NCI-H1930 (cell line): ENCODE measurements around the gene PLAA.

Experiments
- DNase-seq, 2 experiments: peaks; one replicate each; lab custom pipeline; 2025; lab: John Stamatoyannopoulos, UW

Gene PLAA

DNA sequence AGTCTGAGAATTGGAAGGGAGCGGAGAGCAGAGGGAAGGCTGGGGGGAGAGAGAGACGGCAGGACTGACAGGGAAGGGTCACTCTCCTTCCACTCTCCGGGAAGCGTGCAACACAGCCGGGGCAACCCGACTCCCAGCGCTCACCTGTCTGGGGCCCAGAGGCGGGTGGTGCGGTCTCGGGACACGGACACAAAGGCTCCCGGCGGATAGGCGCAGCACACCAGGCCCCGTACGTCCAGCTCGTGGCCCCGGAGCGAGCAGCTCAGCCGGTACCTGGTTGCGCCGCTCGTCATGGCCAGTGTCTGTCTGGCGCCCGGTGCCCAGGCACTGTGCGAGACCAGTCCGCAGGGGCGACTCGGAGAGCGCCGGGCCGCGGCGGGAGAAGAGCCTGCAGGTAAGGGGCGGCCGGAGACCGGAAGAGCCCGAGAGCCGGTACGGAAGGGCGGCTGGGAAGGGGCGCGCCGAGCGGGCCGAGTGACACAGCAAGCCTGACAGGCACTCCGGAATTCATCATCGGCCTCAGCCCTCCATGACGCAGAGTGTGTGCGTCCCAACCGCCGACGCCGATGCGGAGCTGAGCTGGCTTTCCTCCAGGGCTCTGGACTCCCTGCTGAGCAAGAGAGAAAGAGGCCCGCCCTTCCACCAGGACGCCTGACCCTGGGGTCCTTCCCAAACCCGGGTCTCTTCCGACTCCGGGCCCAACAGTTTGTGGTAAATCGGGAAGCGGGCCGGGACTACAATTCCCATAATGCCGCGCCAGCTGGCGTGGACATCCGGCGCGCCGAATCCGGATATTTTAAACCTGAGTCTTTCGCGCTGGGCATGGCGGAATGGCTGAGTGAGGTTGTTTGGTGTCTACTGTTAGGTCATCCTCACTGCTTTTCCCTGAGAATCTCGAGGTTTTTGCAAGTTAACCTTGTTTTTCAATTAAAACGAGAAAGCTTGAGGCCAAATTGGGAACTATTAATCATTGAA is at the start of gene PLAA:
Gene PLAA, minus strand, starts transcription at position 490 of the 975 bp plus-strand sequence. Its CDS starts 197 bp downstream, at position 293.
- DNase-seq = peak; percentile 92 to 94

DNA sequence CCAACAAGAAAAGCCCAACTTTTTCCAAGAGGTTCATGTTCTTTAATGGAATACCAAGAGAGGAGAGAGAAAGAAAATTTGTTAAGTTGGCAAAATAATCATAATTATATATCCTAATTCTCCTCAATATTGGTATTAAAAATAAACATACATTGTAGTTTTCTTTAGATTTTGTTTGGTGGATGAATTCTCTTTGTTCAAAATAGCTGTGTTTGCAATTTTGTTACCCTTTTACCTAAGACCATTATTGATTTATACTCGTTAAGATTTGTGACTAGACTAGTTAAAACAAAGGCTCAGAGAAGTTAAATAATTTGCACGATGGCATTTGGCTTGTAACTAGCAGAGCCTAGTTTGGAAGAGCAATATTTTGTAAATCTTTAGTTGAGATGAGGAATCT is 48.8 kb upstream of the PLAA start:
- no peak for DNase-seq

DNA sequence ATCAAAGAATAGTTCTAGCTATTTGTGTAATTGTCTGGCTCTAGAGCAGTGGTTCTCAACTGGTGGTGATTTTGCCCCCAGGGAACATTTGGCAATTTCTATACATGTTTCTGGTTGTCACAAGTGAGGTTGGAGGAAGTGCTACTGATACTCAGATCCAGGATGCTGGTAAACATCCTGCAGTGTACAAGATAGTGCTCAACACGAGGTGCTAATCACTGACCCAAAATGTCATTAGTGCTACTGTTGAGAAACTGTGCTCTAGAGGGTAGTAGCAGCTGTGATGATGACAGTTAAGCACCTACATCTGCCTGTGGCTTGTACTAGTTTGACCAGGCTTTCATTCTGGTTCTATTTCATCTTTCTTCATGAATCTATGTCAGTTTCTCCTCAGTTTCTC is 36.3 kb upstream of the PLAA start:
- no peak for DNase-seq

DNA sequence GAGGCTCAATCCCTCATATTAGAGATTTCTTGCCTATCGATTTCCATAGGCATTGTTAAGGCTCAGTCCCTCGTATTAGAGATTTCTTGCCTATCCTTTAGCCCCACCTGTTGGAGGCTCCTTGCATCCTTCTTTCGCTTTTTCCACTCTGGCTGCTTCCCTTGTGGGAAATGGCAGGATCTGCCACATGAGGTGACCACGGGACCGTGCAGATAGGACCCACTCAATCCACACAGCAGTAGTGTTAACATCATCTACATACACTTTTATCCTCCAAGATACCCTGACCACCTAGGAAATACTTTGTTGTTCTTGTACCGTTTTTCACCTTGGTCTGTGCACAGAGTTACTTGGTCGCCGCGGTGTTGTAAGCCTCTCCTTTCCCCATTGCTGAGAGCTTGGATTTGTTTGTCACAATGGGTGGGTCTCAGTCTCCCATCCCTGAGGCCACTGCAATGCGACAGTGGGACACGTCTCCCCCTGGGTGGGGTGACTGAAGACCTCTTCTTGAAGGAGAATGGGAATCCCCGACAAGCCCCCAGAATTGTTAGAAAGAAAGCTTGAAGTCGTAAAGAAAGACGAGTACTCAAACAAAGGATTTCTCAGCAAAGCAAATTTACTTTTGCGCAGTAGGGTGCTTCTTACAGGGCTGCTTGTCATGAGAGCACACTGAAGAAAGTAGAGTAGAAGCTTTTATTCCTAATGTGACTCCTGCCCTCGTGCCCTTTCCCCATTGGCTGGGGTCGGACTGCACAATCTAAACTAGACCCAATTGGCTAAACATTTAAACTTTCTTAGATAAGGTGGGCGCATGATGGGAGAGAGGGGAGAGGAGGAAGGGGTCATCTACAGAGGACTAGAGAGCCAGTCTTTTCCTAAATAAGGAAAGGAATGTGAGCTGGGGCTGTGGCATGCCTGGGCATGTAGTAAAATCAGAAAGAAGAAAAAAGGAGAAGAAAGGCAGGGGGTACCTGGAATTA is 29.0 kb upstream of the PLAA start:
- DNase-seq = peak in 1 of 2 experiments; percentile 22

DNA sequence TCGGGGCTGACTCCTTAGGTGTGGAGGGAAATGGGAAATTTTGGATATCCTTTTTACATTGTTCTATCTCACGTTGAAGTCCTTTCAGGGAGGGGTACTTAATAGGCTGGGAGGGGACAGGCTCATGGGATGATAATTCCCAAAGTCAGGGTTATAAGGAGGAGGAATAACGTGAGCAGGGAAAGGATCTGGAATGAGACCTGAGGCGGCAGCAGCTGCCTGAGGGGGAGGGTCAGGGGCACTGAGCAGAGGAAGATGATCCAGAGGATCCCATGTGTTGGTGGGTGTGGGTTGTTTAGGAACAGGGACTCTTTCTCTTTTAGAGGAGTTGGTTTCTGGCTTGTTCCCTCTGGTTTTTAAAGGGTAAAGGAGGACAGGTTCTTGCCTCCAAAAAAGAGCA is 27.9 kb upstream of the PLAA start:
- DNase-seq = no peak

DNA sequence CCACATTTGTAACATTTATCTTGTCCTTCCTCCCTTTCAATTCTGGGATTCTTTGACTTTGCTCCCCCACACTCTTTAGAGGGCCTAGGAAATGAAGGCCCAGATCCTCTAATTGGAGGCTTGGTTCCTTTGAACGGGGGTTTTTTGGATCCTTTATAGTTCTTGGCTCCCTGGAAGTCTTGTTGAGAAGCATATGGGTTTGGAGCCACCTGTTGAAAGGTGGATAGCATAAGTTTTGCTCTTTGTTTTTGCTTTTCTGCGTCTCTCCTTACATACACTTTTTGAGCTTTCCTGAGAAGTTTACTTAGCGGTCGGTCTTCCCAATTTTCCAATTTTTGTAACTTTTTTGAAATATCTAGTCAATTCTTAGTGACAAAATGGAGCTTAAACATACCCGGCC is 26.9 kb upstream of the PLAA start:
- DNase-seq = no peak

DNA sequence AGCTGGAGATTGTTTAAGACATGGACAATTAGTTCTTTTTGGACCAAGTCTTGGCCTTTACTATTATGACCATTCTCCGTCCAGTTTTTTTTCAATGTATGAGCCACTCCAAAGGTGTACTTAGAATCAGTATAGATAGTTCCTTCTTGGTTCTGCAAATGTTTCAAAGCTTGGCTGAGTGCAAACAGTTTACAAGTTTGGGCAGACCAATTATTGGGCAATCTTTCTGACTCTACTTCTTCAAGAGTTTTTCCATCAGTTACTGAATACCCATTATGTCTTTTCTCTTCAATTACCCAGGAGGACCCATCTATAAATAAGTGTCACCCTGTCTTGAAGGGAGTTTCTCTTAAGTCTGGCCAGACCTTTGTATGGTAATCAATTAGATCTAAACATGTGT is 24.7 kb upstream of the PLAA start:
- no peak for DNase-seq

DNA sequence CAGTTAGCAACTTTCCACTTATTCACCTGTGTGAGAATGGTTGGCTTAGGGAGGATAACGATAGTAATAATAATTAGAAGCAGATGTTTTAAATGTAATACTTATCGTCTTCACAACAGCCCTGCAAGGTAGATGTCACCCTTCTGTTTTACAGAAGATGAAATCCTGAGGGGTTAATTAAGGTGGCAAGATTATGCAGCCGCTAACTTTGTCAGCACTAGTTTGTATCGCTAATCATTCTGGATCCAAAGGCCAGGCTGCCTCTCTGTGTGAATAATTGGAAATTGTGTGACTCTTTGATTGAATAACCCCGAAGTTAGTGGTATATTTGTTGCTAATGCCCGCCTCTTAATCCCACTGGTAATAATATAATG is 9.8 kb upstream of the PLAA start:
- DNase-seq = no peak

DNA sequence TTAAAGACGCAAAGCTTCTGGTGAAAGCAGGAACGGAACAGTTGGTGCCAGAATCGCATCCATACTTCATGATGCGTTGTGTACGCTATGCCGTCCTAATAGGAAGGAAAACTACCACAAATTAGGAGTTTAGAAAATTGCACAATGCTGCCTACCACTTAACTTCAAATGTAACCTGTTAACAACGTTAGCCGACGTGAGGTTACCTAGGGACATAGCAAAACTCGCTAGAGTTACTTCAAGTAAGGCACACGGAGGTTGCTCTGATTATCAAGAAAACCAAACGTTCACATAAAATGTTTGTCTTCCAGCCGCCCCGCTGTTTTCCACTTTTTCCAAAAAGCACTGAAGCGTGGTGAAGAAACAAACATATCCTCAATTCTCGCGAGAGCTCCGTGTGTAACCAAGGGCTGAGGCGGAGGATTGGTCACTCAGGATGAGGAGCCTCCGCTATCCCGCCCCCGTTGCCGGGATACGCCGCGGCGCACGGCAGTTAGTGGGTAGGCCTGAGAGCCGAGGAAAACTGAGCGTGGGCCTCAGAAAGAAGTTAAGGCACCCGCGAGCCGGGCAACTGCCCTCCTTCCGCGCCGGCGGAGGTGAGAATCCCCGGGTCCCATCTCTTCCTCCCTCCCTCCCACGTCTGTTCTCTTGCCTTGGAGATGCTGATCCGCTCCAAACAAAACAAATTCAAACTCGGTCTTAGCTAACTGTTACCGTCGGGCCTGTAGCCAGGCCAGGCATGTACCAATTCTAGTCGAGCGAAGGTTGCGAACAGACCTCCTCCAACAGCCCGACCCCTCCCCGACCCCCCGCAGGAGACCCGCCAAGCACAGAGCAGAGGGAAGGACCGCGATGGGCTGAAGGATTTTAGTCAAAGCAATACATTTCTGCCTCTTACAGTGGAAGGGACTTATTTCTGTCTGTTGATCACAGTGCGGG is 9.1 kb upstream of the PLAA start, which contains the start of gene IFT74:
Gene IFT74, plus strand, starts transcription at position 492 of the 939 bp plus-strand sequence. CDS start 5,556 bp downstream, outside the sequence.
- DNase-seq = peak; percentile 98 to 99

DNA sequence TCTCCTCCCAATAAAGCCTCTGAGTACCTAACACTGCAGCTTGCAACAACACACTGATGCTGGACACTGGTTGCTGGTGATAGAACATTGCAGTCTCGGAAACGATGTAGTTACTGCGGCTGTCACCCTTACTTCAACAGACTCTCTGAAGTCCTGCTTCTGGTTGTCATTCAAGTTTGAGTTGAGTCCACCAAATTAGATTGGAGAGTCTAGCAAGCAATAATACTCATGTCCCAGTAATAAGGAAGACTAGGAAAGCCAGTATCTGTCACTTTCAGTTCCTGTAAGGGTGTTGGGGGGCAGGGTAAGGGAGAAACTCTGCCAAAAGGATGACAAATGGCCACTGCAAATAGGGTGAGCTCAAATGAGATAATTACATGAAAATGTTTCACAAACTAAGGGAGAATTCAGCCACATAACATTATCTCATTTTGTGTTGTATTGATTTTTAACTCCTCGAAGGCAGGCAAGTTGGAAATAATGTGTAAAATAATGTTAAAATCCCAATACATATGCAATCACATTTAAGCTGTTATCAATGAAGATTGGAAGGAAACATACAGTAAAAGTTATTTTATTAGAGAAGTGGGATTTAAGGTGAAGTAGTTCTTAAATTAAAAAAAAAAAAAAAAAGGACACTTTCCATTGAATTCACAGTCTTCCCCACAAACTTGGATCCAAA is 8.3 kb upstream of the PLAA start:
- peak in 1 of 2 experiments; percentile 19 for DNase-seq

DNA sequence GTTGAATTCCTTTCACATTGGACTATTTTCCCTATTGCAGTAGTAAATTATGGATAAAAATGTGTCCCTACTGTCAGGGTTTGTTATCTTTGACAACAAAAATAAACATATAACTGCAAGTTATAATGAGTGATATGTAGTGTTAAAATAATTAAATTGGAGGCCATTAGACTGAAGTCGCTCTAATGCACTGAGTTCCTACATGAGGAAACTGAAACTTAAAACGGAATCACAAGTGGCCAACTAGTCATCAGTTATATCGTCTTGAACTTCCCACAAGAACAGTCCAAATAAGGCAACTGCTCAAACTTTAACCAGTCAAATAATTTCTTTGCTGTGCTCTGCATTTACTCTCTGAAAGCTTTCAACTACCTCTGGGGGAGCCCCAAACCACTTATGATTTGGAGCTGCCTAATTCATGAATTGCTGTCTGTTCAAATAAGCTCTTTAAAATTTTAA is 7.0 kb upstream of the PLAA start:
- no peak for DNase-seq

DNA sequence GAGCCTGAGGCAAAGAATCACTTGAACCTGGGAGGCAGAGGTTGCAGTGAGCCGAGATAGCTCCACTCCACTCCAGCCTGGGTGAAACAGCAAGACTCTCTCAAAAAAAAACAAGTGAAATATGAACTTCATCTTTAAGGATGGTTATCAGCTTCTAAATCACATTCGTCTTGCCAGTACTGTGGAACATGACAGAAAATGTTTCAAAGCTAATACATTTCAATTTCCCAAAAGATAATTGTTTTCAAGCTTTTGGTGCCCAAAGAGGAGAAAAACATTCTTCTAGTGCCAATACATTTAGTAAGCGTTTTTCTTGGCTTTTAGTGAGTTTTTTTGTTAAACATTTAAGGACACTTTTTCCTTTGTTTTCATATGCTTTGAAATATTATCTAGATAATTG is 4.8 kb upstream of the PLAA start:
- no peak for DNase-seq

DNA sequence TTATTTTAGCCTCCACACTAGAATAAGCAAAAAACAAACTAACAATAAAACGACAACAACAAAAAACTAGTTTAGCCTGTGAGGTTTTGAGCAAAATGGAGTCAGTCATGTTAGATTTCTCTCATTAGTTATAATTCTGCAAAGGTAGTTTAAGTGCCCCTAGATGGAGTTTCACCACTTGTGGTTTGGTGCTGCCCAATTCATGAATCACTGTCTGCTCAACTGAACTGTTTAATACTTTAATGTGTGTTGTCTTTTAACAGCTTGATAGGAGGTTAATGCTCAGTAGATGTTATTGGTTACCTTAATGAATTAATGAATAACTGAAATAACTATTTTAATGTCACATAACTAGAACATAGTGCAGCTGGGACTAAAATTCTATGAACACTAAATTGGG is 3.5 kb upstream of the PLAA start:
- no peak for DNase-seq

DNA sequence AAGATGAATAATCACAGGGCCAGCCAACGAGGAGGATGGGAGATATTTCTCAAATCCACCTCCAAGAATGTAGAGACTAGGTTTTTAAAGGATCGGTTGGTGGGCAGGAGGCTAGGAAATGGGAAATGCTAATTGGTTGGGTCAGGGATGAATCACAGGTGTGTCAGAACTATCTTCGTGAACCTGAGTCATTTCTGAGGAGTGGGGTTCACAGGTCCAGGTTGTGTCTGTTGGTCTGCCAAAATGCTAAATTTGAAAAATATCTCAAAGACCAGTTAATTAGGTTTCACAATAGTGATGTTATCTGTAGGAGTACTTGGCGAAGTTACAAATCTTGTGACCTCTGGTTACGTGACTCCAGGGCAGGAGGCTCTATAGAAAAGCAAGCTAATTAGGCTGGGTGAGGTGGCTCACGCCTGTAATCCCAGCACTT is 2.6 kb upstream of the PLAA start:
- DNase-seq = no peak

DNA sequence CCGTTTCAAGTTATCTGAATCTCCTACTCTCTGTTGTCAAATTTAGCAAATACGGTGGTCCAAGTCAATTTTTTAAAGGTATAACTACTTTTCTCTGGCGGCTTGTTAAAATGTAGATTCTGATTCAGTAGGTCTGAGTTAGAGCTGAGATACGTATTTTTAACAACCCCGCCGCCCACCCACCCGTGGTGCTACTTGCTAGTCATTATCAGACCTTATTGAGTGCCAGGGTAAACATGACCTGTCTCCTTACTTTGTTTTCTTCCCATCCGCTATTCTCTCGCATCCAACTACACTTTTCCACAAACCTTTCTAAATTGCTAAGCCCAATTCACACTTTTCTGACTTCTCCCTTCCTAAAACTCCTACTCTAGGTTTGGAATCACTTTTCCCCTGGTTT is 694 bp upstream of the PLAA start:
- no peak for DNase-seq

DNA sequence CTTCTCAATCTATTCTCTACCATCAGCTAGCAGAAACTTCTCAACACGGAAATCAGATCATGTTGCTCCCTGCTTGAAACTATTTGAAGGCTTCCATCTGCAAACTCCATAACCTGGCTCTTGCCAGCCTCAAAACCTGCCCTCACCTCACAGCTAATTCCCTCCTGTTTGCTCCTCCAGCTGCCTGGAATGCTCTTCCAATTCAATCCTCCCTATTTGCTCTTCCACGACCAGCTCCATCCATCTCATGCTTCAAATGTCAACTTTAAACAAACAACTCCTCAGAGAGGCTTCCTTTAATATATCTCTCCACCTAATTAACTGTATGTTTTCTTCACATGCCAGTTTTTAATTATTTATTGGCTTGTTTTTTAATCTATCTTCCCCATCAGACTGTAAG is 1.5 kb downstream of the PLAA start:
- DNase-seq = no peak

DNA sequence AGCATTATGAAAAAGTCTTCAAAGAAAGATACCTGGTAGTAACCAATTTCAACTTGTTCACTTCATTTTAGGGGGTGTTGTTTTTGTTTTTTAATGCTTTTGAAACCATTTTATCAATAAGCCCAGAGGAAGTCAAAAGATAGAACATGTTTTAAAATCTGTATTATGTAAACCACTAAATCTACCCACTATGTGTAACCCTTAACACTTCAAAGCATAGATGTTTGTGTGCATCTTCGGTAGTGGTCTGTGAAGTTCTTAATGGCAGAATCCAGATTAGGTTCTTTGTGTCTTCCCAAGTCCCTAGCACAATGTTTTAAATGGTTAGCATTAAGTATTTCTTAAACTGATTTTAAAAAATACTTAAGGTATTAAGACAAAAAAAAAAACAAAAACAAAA is 6.3 kb downstream of the PLAA start:
- no peak for DNase-seq

DNA sequence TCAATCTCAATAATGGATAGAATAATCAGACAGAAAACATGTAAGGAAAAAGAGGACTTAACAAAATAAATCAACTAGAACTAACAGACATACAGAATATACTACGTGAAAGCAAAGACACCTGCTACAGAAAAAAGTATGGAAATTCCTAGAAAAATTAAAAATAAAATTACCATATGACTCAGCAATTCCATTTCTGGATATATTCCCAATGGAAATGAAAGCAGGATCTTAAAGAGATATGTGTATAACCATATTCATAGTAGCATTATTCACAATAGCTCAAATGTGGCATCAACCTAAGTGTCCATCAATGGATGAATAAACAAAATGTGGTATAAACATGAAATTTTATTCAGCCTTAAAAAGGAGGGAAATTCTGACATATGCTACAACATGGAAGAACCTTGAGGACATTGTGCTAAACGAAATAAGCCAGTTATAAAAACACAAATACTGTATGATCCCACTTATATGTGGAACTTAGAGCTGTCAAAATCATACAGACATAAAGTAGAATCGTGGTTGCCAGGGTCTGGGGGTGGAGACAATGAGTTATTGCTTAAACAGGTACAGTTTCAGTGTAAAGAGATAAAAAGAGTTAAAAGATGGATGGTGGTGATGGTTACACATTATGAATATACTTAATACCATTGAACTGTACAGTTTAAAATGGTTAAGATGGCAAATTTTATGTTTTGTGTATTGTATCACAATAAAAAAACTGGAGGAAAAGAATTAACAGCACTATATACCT is 6.9 kb downstream of the PLAA start:
- no peak for DNase-seq

DNA sequence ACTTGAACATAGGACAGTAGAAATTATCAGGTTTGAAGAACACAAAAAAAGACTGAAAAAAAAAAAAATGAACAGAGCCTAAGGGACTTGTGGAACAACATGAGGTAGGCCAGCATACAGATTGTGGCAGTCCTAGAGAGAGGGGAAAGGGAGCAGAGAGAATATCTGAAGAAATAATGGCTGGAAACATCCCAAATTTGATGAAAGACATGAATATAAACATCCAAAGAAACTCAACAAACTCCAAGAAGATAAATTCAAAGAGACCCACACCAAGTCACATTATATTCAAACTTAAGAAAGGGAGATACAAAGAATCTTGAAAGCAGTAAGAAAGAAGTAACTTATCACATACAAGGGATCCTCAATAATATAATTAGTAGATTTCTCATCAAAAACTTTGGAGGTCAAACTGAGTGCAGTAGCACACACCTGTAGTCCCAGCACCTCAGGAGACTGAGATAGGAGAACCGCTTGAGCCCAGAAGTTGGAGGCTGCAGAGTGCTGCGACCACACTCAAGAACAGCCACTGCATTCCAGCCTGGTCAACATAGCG is 9.1 kb downstream of the PLAA start:
- no peak for DNase-seq

DNA sequence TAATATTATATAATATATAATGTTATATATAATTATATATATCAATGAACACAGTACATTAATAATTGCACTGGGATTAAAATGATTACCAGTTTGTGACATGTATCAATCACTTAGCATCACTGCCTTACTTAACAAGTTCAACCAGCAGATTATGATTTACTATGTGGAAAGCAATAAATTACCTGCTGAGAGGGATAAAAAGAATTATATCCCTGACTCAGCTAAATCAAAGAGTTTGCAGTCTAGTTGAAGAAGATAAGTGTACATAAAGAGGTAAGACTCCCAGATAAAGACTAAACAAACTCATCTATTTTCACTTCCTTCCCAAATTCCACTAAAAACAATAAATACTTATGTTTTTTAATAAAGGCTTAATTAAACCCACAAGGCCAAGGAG is 11.2 kb downstream of the PLAA start:
- no peak for DNase-seq
